OCI-LY3 (cell line): Measurements from ENCODE around the gene TFCP2L1.
"Not testable (repeated sequence)": the region's sequence is repeated elsewhere in the genome, so short reads cannot be mapped to it uniquely, and the experiment has no call there.

Experiments used
- H2AFZ ChIP-seq: fragments of 200-600, 300-600 bp; shearing (Covaris generic); 2 replicates; pipeline ENCODE4 v1.6.0; 2014; ENCODE audit warnings: antibody characterized with exemption, low read depth, low read length
- H3K27ac ChIP-seq: fragments of 200-600, 300-600 bp; sonication (generic); 2 replicates; pipeline ENCODE4 v1.5.1; 2014; ENCODE audit warnings: mild to moderate bottlenecking, low read length, moderate library complexity, mixed read lengths
- H3K27me3 ChIP-seq: fragments of 200-600, 300-600 bp; sonication (generic); 2 replicates; pipeline ENCODE4 v1.6.1; 2014; ENCODE audit warnings: low read depth, low read length, mixed read lengths
- H3K36me3 ChIP-seq: fragments of 200-600, 300-600 bp; sonication (generic); replicated peaks from 2 replicates; pipeline ENCODE3; 2014; ENCODE audit warnings: low read depth, low read length, mixed read lengths
- H3K4me1 ChIP-seq: fragments of 300-600, 200-600 bp; sonication (generic); 2 replicates; pipeline ENCODE4 v1.6.1; 2014; ENCODE audit warnings: low read length, mixed read lengths
- H3K4me2 ChIP-seq: fragments of 200-600, 300-600 bp; sonication (generic); 2 replicates; pipeline ENCODE4 v1.6.1; 2014; ENCODE audit warnings: low read length, mixed read lengths
- H3K4me3 ChIP-seq: fragments of 300-600, 200-600 bp; sonication (generic); 2 replicates; pipeline ENCODE4 v1.5.1; 2014; ENCODE audit warnings: antibody characterized with exemption, mild to moderate bottlenecking, low read length, moderate library complexity
- H3K79me2 ChIP-seq: fragments of 300-600, 200-600 bp; shearing (Covaris generic); 2 replicates; pipeline ENCODE4 v1.6.1; 2014; ENCODE audit warnings: mild to moderate bottlenecking, low read length, mixed read lengths
- H3K9ac ChIP-seq: fragments of 300-600, 200-600 bp; shearing (Covaris generic); 2 replicates; pipeline ENCODE4 v1.6.0; 2014; ENCODE audit warnings: mild to moderate bottlenecking, low read length, moderate library complexity
- H3K9me3 ChIP-seq: fragments of 200-600, 300-600 bp; shearing (Covaris generic); 2 replicates; pipeline ENCODE4 v1.6.1; 2014; ENCODE audit warnings: low read length, mixed read lengths; ENCODE audit not compliant: insufficient read depth
- H4K20me1 ChIP-seq: fragments of 200-600, 300-600 bp; sonication (generic); 2 replicates; pipeline ENCODE4 v1.6.1; 2016; ENCODE audit warnings: low read length, mixed read lengths; ENCODE audit not compliant: insufficient read depth
- CTCF ChIP-seq: fragments of 200-600, 300-600 bp; sonication (generic); IDR thresholded peaks from 2 replicates; pipeline ENCODE4 v1.5.1; 2014; ENCODE audit warnings: antibody characterized with exemption, low read length, low read depth
- EZH2phosphoT487 ChIP-seq: fragments of 200-600 bp; shearing (Covaris generic); IDR thresholded peaks from 2 replicates; pipeline ENCODE4 v1.6.1; 2018; ENCODE audit warnings: antibody characterized with exemption, mixed run types, low read depth

TFCP2L1 gene

GRCh38 chr2:121233486-121234110 lies 51.4 kb downstream of the TFCP2L1 start:
- no peaks in the 10 kb centered on the region for H3K36me3 ChIP-seq
- H4K20me1 ChIP-seq = no peaks in the 10 kb centered on the region
- no peaks in the 10 kb centered on the region for H3K4me1 ChIP-seq
- H3K9ac ChIP-seq = no peak overlapping the region
- H3K79me2 ChIP-seq = no peaks in the 10 kb centered on the region
- no peaks in the 10 kb centered on the region for H3K9me3 ChIP-seq
- no peaks in the 10 kb centered on the region for H3K27me3 ChIP-seq
- no peak overlapping the region for H3K4me3 ChIP-seq
- no peak overlapping the region for H3K27ac ChIP-seq
- H2AFZ ChIP-seq = no peak overlapping the region
- TF ChIP-seq EZH2phosphoT487 (no peak), CTCF (no peak)
- H3K4me2 ChIP-seq = no peak overlapping the region

- H3K9ac ChIP-seq = no peak overlapping the region
- no peaks in the 10 kb centered on the region for H4K20me1 ChIP-seq
- no peak for TF ChIP-seq EZH2phosphoT487
- TF ChIP-seq CTCF = no peak
- no peak overlapping the region for H3K4me2 ChIP-seq
- no peak overlapping the region for H2AFZ ChIP-seq
- no peaks in the 10 kb centered on the region for H3K4me1 ChIP-seq
- H3K4me3 ChIP-seq = no peak overlapping the region
- no peaks in the 10 kb centered on the region for H3K79me2 ChIP-seq
- H3K9me3 ChIP-seq = no peaks in the 10 kb centered on the region
- H3K27me3 ChIP-seq = no peaks in the 10 kb centered on the region
- no peak overlapping the region for H3K27ac ChIP-seq
- no peaks in the 10 kb centered on the region for H3K36me3 ChIP-seq
These were observed 52.3 kb downstream of the TFCP2L1 start for GRCh38 chr2:121232626-121233265.

GRCh38 chr2:121231385-121232000 lies 53.5 kb downstream of the TFCP2L1 start:
- Histone ChIP-seq H3K79me2 (no peaks in the 10 kb centered on the region), H4K20me1 (no peaks in the 10 kb centered on the region), H3K4me2 (no peak overlapping the region), H3K27ac (no peak overlapping the region), H3K27me3 (no peaks in the 10 kb centered on the region), H3K36me3 (no peaks in the 10 kb centered on the region), H3K9ac (no peak overlapping the region), H3K4me1 (no peaks in the 10 kb centered on the region), H3K9me3 (no peaks in the 10 kb centered on the region), H3K4me3 (no peak overlapping the region), H2AFZ (no peak overlapping the region)
- no peak for TF ChIP-seq CTCF
- no peak for TF ChIP-seq EZH2phosphoT487

- H3K4me2 ChIP-seq = no peak overlapping the region
- H3K27me3 ChIP-seq = no peaks in the 10 kb centered on the region
- H3K4me1 ChIP-seq = no peaks in the 10 kb centered on the region
- no peak overlapping the region for H3K27ac ChIP-seq
- no peak for TF ChIP-seq CTCF
- TF ChIP-seq EZH2phosphoT487 = no peak
- H3K79me2 ChIP-seq = no peaks in the 10 kb centered on the region
- H3K9me3 ChIP-seq = no peaks in the 10 kb centered on the region
- no peaks in the 10 kb centered on the region for H4K20me1 ChIP-seq
- no peak overlapping the region for H3K9ac ChIP-seq
- no peak overlapping the region for H3K4me3 ChIP-seq
- no peaks in the 10 kb centered on the region for H3K36me3 ChIP-seq
- H2AFZ ChIP-seq = no peak overlapping the region
These were observed 56.5 kb downstream of the TFCP2L1 start for GRCh38 chr2:121228521-121228920.

GRCh38 chr2:121227381-121228144 lies 57.4 kb downstream of the TFCP2L1 start:
- H3K27ac ChIP-seq, H3K4me3 ChIP-seq, H3K4me2 ChIP-seq, H3K9ac ChIP-seq, H3K27me3 ChIP-seq, H3K36me3 ChIP-seq, H4K20me1 ChIP-seq, H3K79me2 ChIP-seq, H3K4me1 ChIP-seq, H2AFZ ChIP-seq, H3K9me3 ChIP-seq: not testable (repeated sequence)
